Neuronal stem cell (in vitro differentiated cells): ENCODE results near the gene INSYN1.

Source experiments
- DNase-seq: peaks from one replicate; pipeline ENCODE4 v3.0.0-alpha.2; 2013; ENCODE audit warnings: low spot score
- H2AFZ ChIP-seq: one replicate; pipeline ENCODE4 v1.6.1; 2013; ENCODE audit warnings: mild to moderate bottlenecking, low read length, inconsistent platforms
- H2AK5ac ChIP-seq: 2 replicates; pipeline ENCODE4 v1.6.1; 2013; ENCODE audit warnings: low read depth, mild to moderate bottlenecking, inconsistent platforms, low read length, moderate library complexity, mixed read lengths
- H2BK120ac ChIP-seq: 2 replicates; pipeline ENCODE4 v1.6.1; 2013; ENCODE audit warnings: low read depth, mild to moderate bottlenecking, inconsistent platforms, low read length, moderate library complexity, mixed read lengths
- H2BK12ac ChIP-seq: one replicate; pipeline ENCODE4 v1.6.1; 2013; ENCODE audit warnings: low read length, inconsistent platforms
- H2BK15ac ChIP-seq: 2 replicates; pipeline ENCODE4 v1.6.1; 2013; ENCODE audit warnings: mild to moderate bottlenecking, low read length, inconsistent platforms, mixed read lengths
- H2BK5ac ChIP-seq: one replicate; pipeline ENCODE4 v1.6.1; 2013; ENCODE audit warnings: inconsistent platforms, mild to moderate bottlenecking, low read length, moderate library complexity
- H3K14ac ChIP-seq: one replicate; pipeline ENCODE4 v1.6.1; 2013; ENCODE audit warnings: low read length, inconsistent platforms
- H3K18ac ChIP-seq: 2 replicates; pipeline ENCODE4 v1.6.1; 2013; ENCODE audit warnings: low read length, inconsistent platforms
- H3K23ac ChIP-seq: 2 replicates; pipeline ENCODE4 v1.6.1; 2013; ENCODE audit warnings: low read depth, mild to moderate bottlenecking, mixed read lengths, low read length, inconsistent platforms; ENCODE audit not compliant: poor library complexity
- H3K27ac ChIP-seq: replicated peaks from 3 replicates; pipeline ENCODE4 v1.5.1; 2013; ENCODE audit warnings: low read length, inconsistent platforms
- H3K27me3 ChIP-seq, 3 experiments: 2 replicates each; pipeline ENCODE4 v1.6.1; 2013; ENCODE audit warnings: low read length in 3 of 3, mild to moderate bottlenecking in 2 of 3, inconsistent platforms in 1 of 3, low read depth in 1 of 3, mixed read lengths in 1 of 3, moderate library complexity in 1 of 3; ENCODE audit not compliant: control insufficient read depth in 3 of 3, insufficient read depth in 3 of 3
- H3K36me3 ChIP-seq, 2 donors: replicated peaks in 1 of 2; 2 replicates each; pipeline ENCODE4 v1.6.1; 2013; ENCODE audit warnings: low read length in 2 of 2; ENCODE audit not compliant: control insufficient read depth in 2 of 2, insufficient read depth in 2 of 2
- H3K4ac ChIP-seq: 2 replicates; pipeline ENCODE4 v1.6.1; 2013; ENCODE audit warnings: inconsistent platforms, mild to moderate bottlenecking, low read length, moderate library complexity
- H3K4me1 ChIP-seq, 2 donors: 1 replicate in 1 of 2; 2 replicates in 1 of 2; pipeline ENCODE4 v1.6.1; 2013; ENCODE audit warnings: low read length in 2 of 2, low read depth in 1 of 2; ENCODE audit not compliant: control insufficient read depth in 2 of 2, insufficient read depth in 1 of 2
- H3K4me2 ChIP-seq: one replicate; pipeline ENCODE4 v1.6.1; 2013; ENCODE audit warnings: mild to moderate bottlenecking, low read length, inconsistent platforms; ENCODE audit not compliant: insufficient read depth, poor library complexity, severe bottlenecking
- H3K4me3 ChIP-seq, 2 donors: 2 replicates each; pipeline ENCODE4 v1.5.1; 2013; ENCODE audit warnings: low read length in 2 of 2, mild to moderate bottlenecking in 2 of 2, inconsistent platforms in 1 of 2, moderate library complexity in 1 of 2
- H3K79me1 ChIP-seq: one replicate; pipeline ENCODE4 v1.6.1; 2013; ENCODE audit warnings: low read depth, mild to moderate bottlenecking, inconsistent platforms, low read length, moderate library complexity
- H3K9ac ChIP-seq: one replicate; pipeline ENCODE4 v1.6.1; 2013; ENCODE audit warnings: mild to moderate bottlenecking, low read depth, low read length, inconsistent platforms; ENCODE audit not compliant: poor library complexity
- H3K9me3 ChIP-seq, 2 donors: replicated peaks in 1 of 2; 2 replicates each; pipeline versions ENCODE3 to v1.6.1; 2013; ENCODE audit warnings: low read length in 2 of 2, mild to moderate bottlenecking in 2 of 2, inconsistent platforms in 1 of 2, low read depth in 1 of 2, mixed read lengths in 1 of 2, moderate library complexity in 1 of 2; ENCODE audit not compliant: control insufficient read depth in 2 of 2, insufficient read depth in 1 of 2
- H4K8ac ChIP-seq: one replicate; pipeline ENCODE4 v1.6.1; 2013; ENCODE audit warnings: low read depth, mild to moderate bottlenecking, inconsistent platforms, low read length, moderate library complexity
- H4K91ac ChIP-seq: one replicate; pipeline ENCODE4 v1.6.1; 2013; ENCODE audit warnings: low read length, low read depth, mild to moderate bottlenecking, inconsistent platforms; ENCODE audit not compliant: poor library complexity
- WGBS, 2 donors: extraction: QIAGEN DNeasy Blood & Tissue Kit; methylation state at CpG; one replicate each; pipeline ENCODE4 v1.1.7; 2013; ENCODE audit warnings: missing lambda C conversion rate in 2 of 2, mixed read lengths in 1 of 2; ENCODE audit not compliant: insufficient read length in 2 of 2, insufficient replicate concordance in 1 of 2; ENCODE audit errors: extremely low coverage in 2 of 2; 5-methylcytosine and 5-hydroxymethylcytosine counted together

The INSYN1 gene

GRCh38 chr15:73771385-73772045 lies 18.4 kb upstream of the INSYN1 start:
- Histone ChIP-seq H3K14ac (no peak overlapping the region), H3K9ac (no peak overlapping the region), H3K4ac (no peak overlapping the region), H4K91ac (no peak overlapping the region), H2BK15ac (peak overlapping the region; percentile 6), H2AK5ac (no peak overlapping the region), H3K4me1 (peaks cover 15 to 28% of the 10 kb centered on the region in 2 donors), H3K27me3 (peaks cover 0 to 11% (median 0%) of the 10 kb centered on the region in 3 experiments), H4K8ac (no peak overlapping the region), H3K9me3 (peaks cover 0 to 2% of the 10 kb centered on the region in 2 donors), H2AFZ (no peak overlapping the region), H2BK120ac (no peak overlapping the region), H3K4me3 (no peak overlapping the region), H2BK5ac (no peak overlapping the region), H3K18ac (peak overlapping the region; percentile 24), H3K79me1 (no peaks in the 10 kb centered on the region), H2BK12ac (no peak overlapping the region), H3K4me2 (no peak overlapping the region), H3K23ac (no peak overlapping the region), H3K27ac (no peak overlapping the region), H3K36me3 (no peaks in the 10 kb centered on the region)
- DNase-seq = no peak
- WGBS, 2 donors = no CpG with 5 or more reads among the region's 12 CpGs

- Histone ChIP-seq H3K4me1 (peaks cover 13 to 29% of the 10 kb centered on the region in 2 donors), H3K27ac (no peak overlapping the region), H2BK5ac (peak overlapping the region; percentile 45), H3K18ac (no peak overlapping the region), H2BK120ac (no peak overlapping the region), H2BK15ac (no peak overlapping the region), H3K9ac (no peak overlapping the region), H2BK12ac (no peak overlapping the region), H3K79me1 (no peaks in the 10 kb centered on the region), H4K91ac (no peak overlapping the region), H2AFZ (no peak overlapping the region), H3K23ac (no peak overlapping the region), H2AK5ac (peak overlapping the region; percentile 10), H3K4ac (no peak overlapping the region), H3K9me3 (peaks cover 0 to 5% of the 10 kb centered on the region in 2 donors), H4K8ac (no peak overlapping the region), H3K36me3 (no peaks in the 10 kb centered on the region), H3K4me2 (no peak overlapping the region), H3K14ac (no peak overlapping the region), H3K4me3 (no peak overlapping the region), H3K27me3 (peaks cover 0 to 14% (median 0%) of the 10 kb centered on the region in 3 experiments)
- no peak for DNase-seq
- no CpG with 5 or more reads among the region's 1 CpG for WGBS, 2 donors
These were observed 16.9 kb upstream of the INSYN1 start for GRCh38 chr15:73770050-73770449.

GRCh38 chr15:73767806-73768501 lies 14.8 kb upstream of the INSYN1 start:
- H4K91ac ChIP-seq = no peak overlapping the region
- H3K9me3 ChIP-seq = peaks cover 0 to 5% of the 10 kb centered on the region in 2 donors
- no CpG with 5 or more reads among the region's 9 CpGs for WGBS, 2 donors
- H3K4me1 ChIP-seq = peaks cover 7 to 20% of the 10 kb centered on the region in 2 donors
- H3K9ac ChIP-seq = no peak overlapping the region
- peak overlapping the region; percentile 22 for H2BK15ac ChIP-seq
- no peak overlapping the region for H2AFZ ChIP-seq
- H2AK5ac ChIP-seq = peak overlapping the region; percentile 59
- H3K4me3 ChIP-seq = no peak overlapping the region
- no peak overlapping the region for H2BK5ac ChIP-seq
- H3K27ac ChIP-seq = no peak overlapping the region
- peak overlapping the region; percentile 34 for H3K4me2 ChIP-seq
- no peak overlapping the region for H2BK12ac ChIP-seq
- H3K79me1 ChIP-seq = no peaks in the 10 kb centered on the region
- H3K14ac ChIP-seq = no peak overlapping the region
- no peaks in the 10 kb centered on the region for H3K36me3 ChIP-seq
- H3K18ac ChIP-seq = peak overlapping the region; percentile 76
- no peak overlapping the region for H2BK120ac ChIP-seq
- H3K23ac ChIP-seq = no peak overlapping the region
- DNase-seq = peak; percentile 59
- no peak overlapping the region for H4K8ac ChIP-seq
- no peak overlapping the region for H3K4ac ChIP-seq
- peaks cover 0 to 21% (median 0%) of the 10 kb centered on the region in 3 experiments for H3K27me3 ChIP-seq

DNA sequence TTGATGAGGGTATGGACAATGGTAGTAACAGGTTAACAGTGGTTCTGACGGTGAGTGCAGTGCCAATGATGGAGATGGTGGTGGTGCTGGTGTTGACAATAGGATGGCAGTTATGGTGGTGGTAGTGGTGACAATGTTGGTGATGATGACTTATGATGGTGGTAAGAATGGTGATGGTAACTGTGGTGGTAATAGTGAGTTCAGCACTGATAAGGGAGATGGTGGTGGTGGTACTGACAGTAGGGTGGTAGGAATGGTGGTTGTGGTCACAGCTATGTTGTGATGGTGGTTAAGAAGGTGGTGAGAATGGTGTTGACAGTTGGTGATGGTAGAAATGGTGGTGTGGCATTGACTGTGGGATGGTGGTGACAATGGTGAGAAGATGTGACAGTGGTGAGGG lies 13.4 kb upstream of the INSYN1 start:
- Histone ChIP-seq H2BK15ac (no peak overlapping the region), H3K18ac (no peak overlapping the region), H3K4me3 (peak overlapping the region in 1 of 2 donors; percentile 24), H3K23ac (no peak overlapping the region), H3K9me3 (peaks cover 0 to 5% of the 10 kb centered on the region in 2 donors), H3K4me2 (no peak overlapping the region), H4K91ac (no peak overlapping the region), H4K8ac (peak overlapping the region; percentile 0), H3K36me3 (no peaks in the 10 kb centered on the region), H3K27ac (no peak overlapping the region), H3K9ac (no peak overlapping the region), H3K27me3 (peaks cover 0 to 28% (median 0%) of the 10 kb centered on the region in 3 experiments), H3K4ac (no peak overlapping the region), H2BK12ac (no peak overlapping the region), H3K14ac (no peak overlapping the region), H2BK120ac (no peak overlapping the region), H3K4me1 (peaks cover 6 to 20% of the 10 kb centered on the region in 2 donors), H2BK5ac (no peak overlapping the region), H2AFZ (no peak overlapping the region), H3K79me1 (no peaks in the 10 kb centered on the region), H2AK5ac (no peak overlapping the region)
- no CpG with 5 or more reads among the region's 1 CpG for WGBS, 2 donors
- no peak for DNase-seq
